Retinal pigment epithelial cell (primary cell): ENCODE measurements around the gene ANKRD13D.

Source experiments
- DNase-seq: peaks from one replicate; pipeline ENCODE4 v3.0.0-alpha.2; 2010; ENCODE audit warnings: low read depth
- H3K4me3 ChIP-seq: 2 replicates; pipeline ENCODE4 v1.5.1; 2011; ENCODE audit warnings: mild to moderate bottlenecking, low read length, control low read depth, moderate library complexity
- CTCF ChIP-seq: conservative IDR thresholded peaks from 2 replicates; pipeline ENCODE4 v1.5.1; 2011; ENCODE audit warnings: low read depth, low read length, control low read depth, inconsistent platforms

Gene ANKRD13D

GRCh38 chr11:67312187-67313021 is 23.3 kb downstream of the ANKRD13D start:
- no peak for TF ChIP-seq CTCF
- DNase-seq: no peak

GRCh38 chr11:67313125-67313890 is 24.2 kb downstream of the ANKRD13D start:
- no peak overlapping the region for H3K4me3 ChIP-seq
- no peak for TF ChIP-seq CTCF
- DNase-seq: no peak

More at GRCh38 chr11:67312187-67313021, 23.3 kb downstream of the ANKRD13D start:
- H3K4me3 ChIP-seq: no peak overlapping the region

- no peak overlapping the region for H3K4me3 ChIP-seq
- no peak for DNase-seq
- no peak for TF ChIP-seq CTCF
These were observed 25.1 kb downstream of the ANKRD13D start for GRCh38 chr11:67314218-67314617.

- no peak for TF ChIP-seq CTCF
- H3K4me3 ChIP-seq: no peak overlapping the region
- no peak for DNase-seq
These were observed 26.3 kb downstream of the ANKRD13D start for GRCh38 chr11:67315325-67315909.

GRCh38 chr11:67316882-67317204 is 27.7 kb downstream of the ANKRD13D start:
- TF ChIP-seq CTCF: no peak
- no peak for DNase-seq
- peak overlapping the region; percentile 81 for H3K4me3 ChIP-seq

GRCh38 chr11:67317205-67317887 is 28.2 kb downstream of the ANKRD13D start:
- DNase-seq: peak; percentile 58
- TF ChIP-seq CTCF: peak; percentile 84
- H3K4me3 ChIP-seq: peak overlapping the region; percentile 81
